Natural killer cell (primary cell): ENCODE results near the gene POU2F1. TPM values are rescaled to one million over a fixed set of nuclear protein-coding genes. Genes with fewer than 3 reads are reported as not detected.

ENCODE experiments used
- ATAC-seq, 3 donors: fragments of 150-1000 bp in 2 of 3; fragments of 200-7000 bp in 1 of 3; cut with Tn5 transposase; 1 replicate in 1 of 3; 2 replicates in 2 of 3; pipeline ENCODE4 v1.10.0; 2021; ENCODE audit warnings: mild to moderate bottlenecking in 2 of 3, moderate library complexity in 2 of 3
- DNase-seq, 2 donors: peaks; one replicate each; pipeline versions ENCODE4 v3.0.0 to v3.0.0-alpha.2; 2013 to 2021; ENCODE audit warnings: mixed read lengths in 1 of 2
- H3K27ac ChIP-seq: one replicate; pipeline ENCODE4 v1.5.1; 2013; ENCODE audit warnings: mild to moderate bottlenecking, low read length
- H3K27me3 ChIP-seq: one replicate; pipeline ENCODE4 v1.6.1; 2013; ENCODE audit warnings: low read length; ENCODE audit not compliant: control insufficient read depth, insufficient read depth
- H3K36me3 ChIP-seq: one replicate; pipeline ENCODE4 v1.6.1; 2013; ENCODE audit warnings: low read length; ENCODE audit not compliant: control insufficient read depth, insufficient read depth
- H3K4me1 ChIP-seq: one replicate; pipeline ENCODE4 v1.6.1; 2013; ENCODE audit warnings: low read length; ENCODE audit not compliant: control insufficient read depth, insufficient read depth
- H3K4me3 ChIP-seq: one replicate; pipeline ENCODE4 v1.5.1; 2013; ENCODE audit warnings: low read length
- H3K9me3 ChIP-seq: one replicate; pipeline ENCODE4 v1.6.1; 2013; ENCODE audit warnings: low read length; ENCODE audit not compliant: control insufficient read depth, insufficient read depth
- H3K27ac Mint-ChIP-seq, 2 donors: one replicate each; pipeline ENCODE4 v1.8.0; 2022; ENCODE audit warnings: mild to moderate bottlenecking in 2 of 2, mixed read lengths in 2 of 2, moderate library complexity in 1 of 2
- H3K27me3 Mint-ChIP-seq, 2 donors: one replicate each; pipeline ENCODE4 v1.8.0; 2022; ENCODE audit warnings: low read depth in 2 of 2, mixed read lengths in 2 of 2
- H3K36me3 Mint-ChIP-seq: one replicate; pipeline ENCODE4 v1.8.0; 2022; ENCODE audit warnings: mixed read lengths
- H3K4me1 Mint-ChIP-seq, 2 donors: one replicate each; pipeline ENCODE4 v1.8.0; 2022; ENCODE audit warnings: mixed read lengths in 2 of 2
- H3K4me3 Mint-ChIP-seq: one replicate; pipeline ENCODE4 v1.8.0; 2022; ENCODE audit warnings: mild to moderate bottlenecking, moderate library complexity, mixed read lengths
- H3K9me3 Mint-ChIP-seq, 2 donors: one replicate each; pipeline ENCODE4 v1.8.0; 2022; ENCODE audit warnings: mixed read lengths in 2 of 2
- WGBS: methylation state at CpG from one replicate; pipeline ENCODE4 v1.1.7; 2013; ENCODE audit warnings: missing lambda C conversion rate; ENCODE audit not compliant: insufficient coverage; 5-methylcytosine and 5-hydroxymethylcytosine counted together
- intact Hi-C: fragments of 100-400 bp; cut with micrococcal nuclease; formaldehyde crosslinking; loops from one replicate; pipeline ENCODE4 v1.14.2; 2022
- total RNA-seq, 4 donors: library from RNA; stranded (reverse); fragments of 120-200 nt in 1 of 4; gene quantifications; one replicate each; pipeline versions ENCODE4 v1.2.3 to v1.2.4, GENCODE V29; 2013 to 2022
- TF ChIP-seq, protein P1 (sequence below): fragments of 200-600 bp; IDR thresholded peaks from one replicate; pipeline ENCODE4 v1.8.0; 2022; ENCODE audit warnings: antibody characterized with exemption

POU2F1 gene
- total RNA-seq, 3 donors from 2014 or later (not counting 1 experiment from before 2014, with no cell fraction given) = 39.8 to 44.6 (median 40.9) TPM

GRCh38 chr1:167369933-167370332 is 149.2 kb downstream of the POU2F1 start:
- 100% methylated on average over 2 of the region's 4 CpGs for WGBS
- H3K27me3 Mint-ChIP-seq = no peaks in the 10 kb centered on the region

DNA sequence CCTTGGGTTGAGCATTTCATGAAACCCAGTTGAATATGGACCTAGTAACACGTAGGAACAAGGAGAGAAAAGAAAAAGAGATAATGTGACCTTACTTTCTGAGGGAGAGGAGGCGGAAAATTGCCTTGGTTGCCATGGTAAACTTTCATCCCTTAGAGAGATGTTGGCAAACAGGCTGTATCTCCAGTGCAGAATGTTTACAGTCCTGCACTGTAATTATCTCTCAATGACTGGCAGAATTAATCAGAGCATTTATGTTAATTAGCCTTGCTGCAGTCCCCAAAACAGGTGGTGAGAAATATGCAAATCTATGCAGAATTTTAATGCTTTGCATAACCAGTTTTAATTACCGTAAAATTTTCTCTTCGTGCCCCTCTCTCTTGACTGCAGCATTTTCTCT is 150.3 kb downstream of the POU2F1 start:
- intact Hi-C loops = no loop called here
- H3K9me3 Mint-ChIP-seq = no peaks in the 10 kb centered on the region
- no peak overlapping the region for H3K27ac Mint-ChIP-seq
- no peaks in the 10 kb centered on the region for H3K27me3 Mint-ChIP-seq
- H3K4me3 Mint-ChIP-seq = no peak overlapping the region
- no peaks in the 10 kb centered on the region for H3K4me1 Mint-ChIP-seq
- no peaks in the 10 kb centered on the region for H3K27me3 ChIP-seq
- H3K27ac ChIP-seq = no peak overlapping the region
- no peaks in the 10 kb centered on the region for H3K9me3 ChIP-seq
- ATAC-seq (no peak), DNase-seq (no peak)
- no peaks in the 10 kb centered on the region for H3K36me3 Mint-ChIP-seq
- peaks cover 11% of the 10 kb centered on the region for H3K36me3 ChIP-seq
- 97% methylated on average over 4 of the region's 4 CpGs for whole genome bisulfite sequencing
- no peak overlapping the region for H3K4me3 ChIP-seq
- TF ChIP-seq, protein P1, sequence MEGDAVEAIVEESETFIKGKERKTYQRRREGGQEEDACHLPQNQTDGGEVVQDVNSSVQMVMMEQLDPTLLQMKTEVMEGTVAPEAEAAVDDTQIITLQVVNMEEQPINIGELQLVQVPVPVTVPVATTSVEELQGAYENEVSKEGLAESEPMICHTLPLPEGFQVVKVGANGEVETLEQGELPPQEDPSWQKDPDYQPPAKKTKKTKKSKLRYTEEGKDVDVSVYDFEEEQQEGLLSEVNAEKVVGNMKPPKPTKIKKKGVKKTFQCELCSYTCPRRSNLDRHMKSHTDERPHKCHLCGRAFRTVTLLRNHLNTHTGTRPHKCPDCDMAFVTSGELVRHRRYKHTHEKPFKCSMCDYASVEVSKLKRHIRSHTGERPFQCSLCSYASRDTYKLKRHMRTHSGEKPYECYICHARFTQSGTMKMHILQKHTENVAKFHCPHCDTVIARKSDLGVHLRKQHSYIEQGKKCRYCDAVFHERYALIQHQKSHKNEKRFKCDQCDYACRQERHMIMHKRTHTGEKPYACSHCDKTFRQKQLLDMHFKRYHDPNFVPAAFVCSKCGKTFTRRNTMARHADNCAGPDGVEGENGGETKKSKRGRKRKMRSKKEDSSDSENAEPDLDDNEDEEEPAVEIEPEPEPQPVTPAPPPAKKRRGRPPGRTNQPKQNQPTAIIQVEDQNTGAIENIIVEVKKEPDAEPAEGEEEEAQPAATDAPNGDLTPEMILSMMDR = no peak
- no peaks in the 10 kb centered on the region for H3K4me1 ChIP-seq

More at GRCh38 chr1:167369933-167370332, 149.2 kb downstream of the POU2F1 start:
- no peaks in the 10 kb centered on the region for H3K9me3 ChIP-seq
- no peaks in the 10 kb centered on the region for H3K9me3 Mint-ChIP-seq
- TF ChIP-seq, protein P1 = no peak
- H3K27me3 ChIP-seq = no peaks in the 10 kb centered on the region
- no peak overlapping the region for H3K4me3 Mint-ChIP-seq
- intact Hi-C loops = no loop called here
- no peaks in the 10 kb centered on the region for H3K4me1 Mint-ChIP-seq
- H3K4me3 ChIP-seq = no peak overlapping the region
- peaks cover 14% of the 10 kb centered on the region for H3K36me3 ChIP-seq
- no peaks in the 10 kb centered on the region for H3K36me3 Mint-ChIP-seq
- no peak overlapping the region for H3K27ac Mint-ChIP-seq
- H3K27ac ChIP-seq = no peak overlapping the region
- no peaks in the 10 kb centered on the region for H3K4me1 ChIP-seq
- ATAC-seq (no peak), DNase-seq (no peak)

- H3K27ac Mint-ChIP-seq = no peak overlapping the region
- DNase-seq (no peak), ATAC-seq (no peak)
- no peak overlapping the region for H3K4me3 ChIP-seq
- H3K4me1 Mint-ChIP-seq = no peaks in the 10 kb centered on the region
- H3K9me3 Mint-ChIP-seq = no peaks in the 10 kb centered on the region
- no peaks in the 10 kb centered on the region for H3K36me3 Mint-ChIP-seq
- H3K4me3 Mint-ChIP-seq = no peak overlapping the region
- no peaks in the 10 kb centered on the region for H3K4me1 ChIP-seq
- TF ChIP-seq, protein P1 = no peak
- H3K36me3 ChIP-seq = peaks cover 8% of the 10 kb centered on the region
- H3K27me3 Mint-ChIP-seq = no peaks in the 10 kb centered on the region
- H3K27ac ChIP-seq = no peak overlapping the region
- no peaks in the 10 kb centered on the region for H3K27me3 ChIP-seq
- WGBS = 95% methylated on average over 1 of the region's 1 CpG
- H3K9me3 ChIP-seq = no peaks in the 10 kb centered on the region
- intact Hi-C loops = no loop called here
Observed at GRCh38 chr1:167373398-167373797, 152.7 kb downstream of the POU2F1 start.

- Histone ChIP-seq H3K27ac (no peak overlapping the region), H3K9me3 (no peaks in the 10 kb centered on the region), H3K4me3 (no peak overlapping the region), H3K36me3 (peaks cover 8% of the 10 kb centered on the region), H3K4me1 (no peaks in the 10 kb centered on the region), H3K27me3 (no peaks in the 10 kb centered on the region)
- Mint-ChIP-seq H3K27me3 (no peaks in the 10 kb centered on the region), H3K9me3 (no peaks in the 10 kb centered on the region), H3K4me3 (no peak overlapping the region), H3K27ac (no peak overlapping the region), H3K36me3 (no peaks in the 10 kb centered on the region), H3K4me1 (no peaks in the 10 kb centered on the region)
- TF ChIP-seq, protein P1 = no peak
- DNase-seq = peak in 1 of 2 donors; percentile 13
- WGBS = 97% methylated on average over 6 of the region's 6 CpGs
- intact Hi-C loops = no loop called here
- no peak for ATAC-seq
Observed at GRCh38 chr1:167373986-167374385, 153.3 kb downstream of the POU2F1 start.
